K562 (cell line): ENCODE data around the gene EMC9. TPM values are rescaled to one million over a fixed set of nuclear protein-coding genes. Genes with fewer than 3 reads are reported as not detected.

Experiments used
- CREM ChIP-seq: IDR thresholded peaks from 2 replicates; pipeline ENCODE4 v1.6.1; 2014; ENCODE audit warnings: antibody characterized with exemption, low read depth
- FOXK2 ChIP-seq, 2 experiments: fragments of 450-650 bp; IDR thresholded peaks in 1 of 2; conservative IDR thresholded peaks in 1 of 2; 2 replicates each; pipeline ENCODE4 v1.6.1; 2016; ENCODE audit warnings: low read depth in 2 of 2, mild to moderate bottlenecking in 1 of 2
- HDAC2 ChIP-seq: fragments of 450-650 bp; IDR thresholded peaks from 2 replicates; pipeline ENCODE4 v1.6.1; 2016; ENCODE audit warnings: mild to moderate bottlenecking
- HEY1 ChIP-seq: fragments of 250-450 bp; sonication (Bioruptor Pico); IDR thresholded peaks from 2 replicates; pipeline ENCODE4 v1.5.0; 2020; ENCODE audit warnings: mild to moderate bottlenecking, moderate library complexity, borderline replicate concordance
- JUND ChIP-seq, 2 experiments: IDR thresholded peaks; 2 replicates in 1 of 2; 3 replicates in 1 of 2; pipeline ENCODE4 v1.6.1; 2011; ENCODE audit warnings: borderline replicate concordance in 2 of 2, low read depth in 2 of 2, low read length in 2 of 2, improper control_type of control experiment in 1 of 2, missing biosample characterization in 1 of 2, missing genetic modification characterization in 1 of 2, missing genetic modification reagents in 1 of 2
- L3MBTL2 ChIP-seq: fragments of 450-650 bp; IDR thresholded peaks from 2 replicates; pipeline ENCODE4 v1.6.1; 2016; ENCODE audit warnings: mild to moderate bottlenecking, moderate library complexity
- MIER1 ChIP-seq: fragments of 450-650 bp; IDR thresholded peaks from 2 replicates; pipeline ENCODE4 v1.6.1; 2016; ENCODE audit warnings: antibody characterized with exemption, mild to moderate bottlenecking, low read depth
- RAD21 ChIP-seq, 2 experiments: fragments of 250-450 bp in 1 of 2; fragments of 450-650 bp in 1 of 2; sonication (Bioruptor Pico) in 1 of 2; formaldehyde crosslinking in 1 of 2; IDR thresholded peaks in 1 of 2; conservative IDR thresholded peaks in 1 of 2; 2 replicates each; pipeline versions ENCODE4 v1.4.0 to v1.8.0; 2020 to 2022; ENCODE audit warnings: mild to moderate bottlenecking in 2 of 2, moderate library complexity in 1 of 2
- SRSF3 ChIP-seq: fragments of 200-400 bp; formaldehyde crosslinking; IDR thresholded peaks from 2 replicates; pipeline ENCODE4 v1.6.1; 2016; ENCODE audit warnings: mild to moderate bottlenecking, low read length, moderate library complexity; ENCODE audit not compliant: insufficient read depth
- THAP12 ChIP-seq: fragments of 250-450 bp; sonication (Bioruptor Pico); IDR thresholded peaks from 2 replicates; pipeline ENCODE4 v1.9.0; 2021; ENCODE audit warnings: mild to moderate bottlenecking, inconsistent platforms
- TRIM25 ChIP-seq: fragments of 450-650 bp; IDR thresholded peaks from 2 replicates; pipeline ENCODE4 v1.7.0; 2016; ENCODE audit warnings: borderline replicate concordance
- ZBTB2 ChIP-seq: fragments of 450-650 bp; IDR thresholded peaks from 2 replicates; pipeline ENCODE4 v1.6.1; 2016; ENCODE audit warnings: antibody characterized with exemption
- ZFP36 ChIP-seq: fragments of 150-350 bp; IDR thresholded peaks from 2 replicates; pipeline ENCODE4 v1.6.1; 2018; ENCODE audit warnings: low read length, low read depth; ENCODE audit not compliant: partially characterized antibody
- ZHX1 ChIP-seq: fragments of 150-350 bp; conservative IDR thresholded peaks from 2 replicates; pipeline ENCODE4 v1.6.1; 2014; ENCODE audit warnings: low read length
- ZKSCAN1 ChIP-seq: fragments of 150-350 bp; IDR thresholded peaks from 2 replicates; pipeline ENCODE4 v1.6.1; 2016; ENCODE audit warnings: low read depth, low read length
- ZNF23 ChIP-seq: fragments of 250-450 bp; sonication (Bioruptor Pico); IDR thresholded peaks from 2 replicates; pipeline ENCODE4 v1.4.0; 2020; ENCODE audit warnings: mild to moderate bottlenecking
- ZNF274 ChIP-seq: IDR thresholded peaks from 2 replicates; pipeline ENCODE4 v1.6.1; 2011; ENCODE audit warnings: low read depth, mild to moderate bottlenecking, low read length, moderate library complexity, borderline replicate concordance
- ZNF324 ChIP-seq: fragments of 250-450 bp; sonication (Bioruptor Pico); IDR thresholded peaks from 2 replicates; pipeline ENCODE4 v1.4.0; 2020; ENCODE audit warnings: mild to moderate bottlenecking
- ZSCAN29 ChIP-seq: fragments of 450-650 bp; IDR thresholded peaks from 2 replicates; pipeline ENCODE4 v1.6.1; 2017
- polyA plus RNA-seq, 8 experiments: library from polyadenylated mRNA; depleted of rRNA in 4 of 8; stranded (reverse) in 5 of 8; unstranded in 3 of 8; fragments of >200 nt; fragmentation: Nextera tagmentation in 2 of 8; fragmentation: Illumina TruSeq in 1 of 8; extraction: Ambion mirVana in 2 of 8; extraction: Trizol in 1 of 8; gene quantifications; 2 replicates each; pipeline versions ENCODE4 v1.2.1 to v1.2.3, GENCODE V29; 2011 to 2014; ENCODE audit warnings: inconsistent platforms in 1 of 8, missing spikeins in 1 of 8
- total RNA-seq, 7 experiments: library from RNA; depleted of rRNA in 6 of 7; stranded (reverse); fragments of >200 nt in 6 of 7; fragmentation: Illumina TruSeq in 2 of 7; extraction: Trizol in 2 of 7; gene quantifications; 2 replicates each; pipeline versions ENCODE4 v1.2.1 to v1.2.3, GENCODE V29; 2011 to 2021; ENCODE audit warnings: low replicate concordance in 1 of 7

The EMC9 gene
- total and polyA plus RNA-seq, 9 of the 15 experiments (the other 6 are each of a cell fraction or from before 2014, with no cell fraction given) = 3.1 to 13.2 (median 7.8) TPM

- TF ChIP-seq ZBTB2 (no peak), TRIM25 (no peak), JUND (IDR thresholded peaks at IDR 0.05; ENCODE audit: borderline replicate concordance, low read depth, low read length) (no peak; the same call in 1 of the 2 replicates), JUND (tag; IDR thresholded peaks at IDR 0.05; ENCODE audit: borderline replicate concordance, low read depth, low read length) (no peak), L3MBTL2 (peak; percentile 94), THAP12 (CRISPR knock-in tag) (0 out of 2 replicates have a peak, but pooled peaks have one; percentile 18), SRSF3 (no peak), ZKSCAN1 (no peak), MIER1 (no peak), ZHX1 (no peak), ZSCAN29 (no peak), FOXK2 (conservative IDR thresholded peaks at IDR 0.05 in 1 of 2, IDR thresholded peaks at IDR 0.05 in 1 of 2; ENCODE audit: low read depth in 2 of 2) (peak; percentile 97 to 98), ZNF324 (CRISPR knock-in tag) (no peak), HDAC2 (peak; percentile 78; the same call in 1 of the 2 replicates), RAD21 (CRISPR knock-in tag; conservative IDR thresholded peaks at IDR 0.05 in 1 of 2, IDR thresholded peaks at IDR 0.05 in 1 of 2) (no peak), CREM (peak; percentile 93), ZNF274 (no peak), HEY1 (CRISPR knock-in tag) (no peak), ZFP36 (no peak), ZNF23 (no peak)
Measured at GRCh38 chr14:24114532-24115421, 26.6 kb downstream of the EMC9 start, which contains the start of the genes DCAF11 and NRL (continued).
